ENCODE data around the gene AQP5. TPM values are rescaled to one million over a fixed set of nuclear protein-coding genes. Genes with fewer than 3 reads are reported as not detected.
A peak's percentile ranks its signal among the peaks of the same experiment; 100 is the strongest.

AQP5 gene
- polyA plus RNA-seq, 3 donors, result not detected

DNA sequence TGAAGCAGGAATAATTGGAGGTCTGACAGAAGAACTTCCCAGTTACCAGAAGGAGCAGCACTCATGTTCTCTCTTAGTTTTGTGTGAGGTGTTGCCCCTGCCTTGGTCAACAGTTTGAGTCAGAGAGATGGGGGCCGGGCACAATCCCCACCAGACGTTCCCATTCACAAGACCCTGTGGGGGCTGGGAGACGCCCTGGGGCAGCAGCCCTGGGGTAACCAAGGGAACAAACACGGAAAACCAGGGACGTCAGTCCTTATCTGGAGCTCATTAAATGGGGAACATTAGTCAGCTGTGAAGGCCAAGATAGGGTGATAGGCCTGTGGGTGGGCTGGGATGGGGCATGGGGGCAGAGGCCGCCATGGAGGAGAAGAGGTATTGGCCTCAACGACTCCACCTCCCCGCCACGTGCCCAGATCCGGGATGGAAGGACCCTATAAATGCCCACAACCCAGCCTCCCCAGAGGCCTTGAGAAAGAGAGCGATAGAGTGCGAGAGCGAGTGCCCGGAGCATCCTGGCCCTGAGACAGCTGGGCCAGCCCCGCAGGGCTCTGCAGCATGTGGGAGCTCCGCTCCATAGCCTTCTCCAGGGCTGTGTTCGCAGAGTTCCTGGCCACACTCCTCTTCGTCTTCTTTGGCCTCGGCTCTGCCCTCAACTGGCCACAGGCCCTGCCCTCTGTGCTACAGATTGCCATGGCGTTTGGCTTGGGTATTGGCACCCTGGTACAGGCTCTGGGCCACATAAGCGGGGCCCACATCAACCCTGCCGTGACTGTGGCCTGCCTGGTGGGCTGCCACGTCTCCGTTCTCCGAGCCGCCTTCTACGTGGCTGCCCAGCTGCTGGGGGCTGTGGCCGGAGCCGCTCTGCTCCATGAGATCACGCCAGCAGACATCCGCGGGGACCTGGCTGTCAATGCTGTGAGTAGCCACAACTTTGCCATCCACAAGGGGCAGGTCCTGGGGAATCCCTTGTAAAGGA, 11.1 kb upstream of the AQP5 start, which contains the start of gene AQP2:
TSS of gene AQP2 (plus strand) at position 465 of the 979 bp plus-strand sequence. CDS start at position 559, 94 bp downstream.
- TF ChIP-seq, protein P1, sequence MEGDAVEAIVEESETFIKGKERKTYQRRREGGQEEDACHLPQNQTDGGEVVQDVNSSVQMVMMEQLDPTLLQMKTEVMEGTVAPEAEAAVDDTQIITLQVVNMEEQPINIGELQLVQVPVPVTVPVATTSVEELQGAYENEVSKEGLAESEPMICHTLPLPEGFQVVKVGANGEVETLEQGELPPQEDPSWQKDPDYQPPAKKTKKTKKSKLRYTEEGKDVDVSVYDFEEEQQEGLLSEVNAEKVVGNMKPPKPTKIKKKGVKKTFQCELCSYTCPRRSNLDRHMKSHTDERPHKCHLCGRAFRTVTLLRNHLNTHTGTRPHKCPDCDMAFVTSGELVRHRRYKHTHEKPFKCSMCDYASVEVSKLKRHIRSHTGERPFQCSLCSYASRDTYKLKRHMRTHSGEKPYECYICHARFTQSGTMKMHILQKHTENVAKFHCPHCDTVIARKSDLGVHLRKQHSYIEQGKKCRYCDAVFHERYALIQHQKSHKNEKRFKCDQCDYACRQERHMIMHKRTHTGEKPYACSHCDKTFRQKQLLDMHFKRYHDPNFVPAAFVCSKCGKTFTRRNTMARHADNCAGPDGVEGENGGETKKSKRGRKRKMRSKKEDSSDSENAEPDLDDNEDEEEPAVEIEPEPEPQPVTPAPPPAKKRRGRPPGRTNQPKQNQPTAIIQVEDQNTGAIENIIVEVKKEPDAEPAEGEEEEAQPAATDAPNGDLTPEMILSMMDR (IDR thresholded peaks at IDR 0.05), result no peak
- no peaks in the 10 kb centered on the region for H3K79me2 ChIP-seq (ENCODE audit: insufficient read depth, low read length)
- no peak within 1 kb of the TSS for H3K4me3 ChIP-seq (replicated peaks in 1 of 3; ENCODE audit: low read depth in 2 of 3, low read length in 3 of 3)
- Mint-ChIP-seq H3K9me3 (peaks cover 0 to 6% (median 0%) of the 10 kb centered on the region in 7 donors), H3K36me3 (peaks cover 0 to 2% of the 10 kb centered on the region in 2 donors), H3K27me3 (ENCODE audit: low read depth in 3 of 3) (peaks cover 77 to 86% (median 80%) of the 10 kb centered on the region in 3 donors), H3K27ac (no peak within 1 kb of the TSS), H3K4me3 (peak within 1 kb of the TSS in 1 of 2 donors; percentile 27), H3K4me1 (peaks cover 41% of the 10 kb centered on the region)
- H2AFZ ChIP-seq (ENCODE audit: insufficient read depth, low read depth, low read length, poor library complexity, severe bottlenecking), result no peak within 1 kb of the TSS
- no peak for DNase-seq
- H3K36me3 ChIP-seq (replicated peaks in 1 of 2; ENCODE audit: control insufficient read depth in 1 of 2, insufficient read depth in 2 of 2, low read length in 2 of 2), result no peaks in the 10 kb centered on the region
- intact Hi-C loops (cut with micrococcal nuclease), result no loop called here
- H3K9ac ChIP-seq (ENCODE audit: insufficient read depth, low read length, poor library complexity, severe bottlenecking), result no peak within 1 kb of the TSS
- peaks cover 17 to 74% of the 10 kb centered on the region in 2 donors for H3K27me3 ChIP-seq (ENCODE audit: control insufficient read depth in 2 of 2, insufficient read depth in 2 of 2, low read length in 2 of 2)
- H3K9me3 ChIP-seq (replicated peaks in 1 of 2; ENCODE audit: control insufficient read depth in 1 of 2, insufficient read depth in 1 of 2, low read length in 2 of 2), result peaks cover 0 to 14% of the 10 kb centered on the region in 2 donors
- H3K4me2 ChIP-seq (replicated peaks; ENCODE audit: extremely low read depth, low read length, poor library complexity, severe bottlenecking), result no peak within 1 kb of the TSS
- 89% methylated on average over 26 of the region's 32 CpGs for whole genome bisulfite sequencing (ENCODE audit: insufficient coverage)
- H3K27ac ChIP-seq (ENCODE audit: low read depth in 1 of 2, low read length in 2 of 2), result no peak within 1 kb of the TSS
- no peaks in the 10 kb centered on the region for H4K20me1 ChIP-seq (ENCODE audit: insufficient read depth, low read length)
- H3K4me1 ChIP-seq (ENCODE audit: control insufficient read depth in 1 of 2, insufficient read depth in 2 of 2, low read length in 2 of 2), result peaks cover 37 to 40% of the 10 kb centered on the region in 2 donors

DNA sequence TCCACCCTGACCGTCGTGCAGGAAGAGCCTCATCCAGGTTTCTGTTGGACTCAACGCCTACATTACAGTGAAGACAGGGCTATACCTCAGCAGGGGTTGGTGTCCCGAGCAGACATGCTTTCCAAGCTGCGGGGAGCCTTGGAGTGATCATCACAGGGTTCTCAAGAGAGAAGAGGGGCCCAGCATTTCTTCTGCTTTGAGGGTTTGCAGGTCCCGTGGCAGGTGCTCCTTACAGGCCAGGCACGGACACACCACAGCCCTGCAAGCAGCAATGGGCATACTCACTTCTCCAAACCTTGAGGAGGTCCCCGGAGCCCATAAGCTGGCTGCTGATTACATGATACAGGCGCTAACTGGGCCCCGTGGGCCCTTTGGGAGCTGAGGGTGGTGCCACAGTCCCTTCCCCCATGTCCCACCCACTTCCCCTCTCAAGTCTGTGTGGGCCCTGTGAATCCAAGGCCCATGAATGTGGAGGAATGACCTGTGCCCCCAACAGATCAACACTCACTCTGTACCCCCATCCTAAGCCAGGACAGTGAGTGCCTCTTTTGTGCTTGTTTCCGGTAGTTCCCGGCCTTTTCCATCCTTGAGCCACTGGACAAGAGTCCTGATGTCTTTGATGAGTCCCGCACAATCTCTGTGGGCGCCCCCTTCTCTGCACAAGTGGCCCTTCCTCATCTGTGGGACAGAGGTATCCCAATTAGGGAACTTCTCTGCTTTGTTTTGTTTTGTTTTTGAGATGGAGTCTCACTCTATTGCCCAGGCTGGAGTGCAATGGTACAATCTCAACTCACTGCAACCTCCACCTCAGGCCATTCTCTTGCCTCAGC, 10.0 kb upstream of the AQP5 start:
- H4K20me1 ChIP-seq (ENCODE audit: insufficient read depth, low read length), result no peaks in the 10 kb centered on the region
- H3K79me2 ChIP-seq (ENCODE audit: insufficient read depth, low read length), result no peaks in the 10 kb centered on the region
- no peak overlapping the region for H2AFZ ChIP-seq (ENCODE audit: insufficient read depth, low read depth, low read length, poor library complexity, severe bottlenecking)
- peaks cover 23 to 74% of the 10 kb centered on the region in 2 donors for H3K27me3 ChIP-seq (ENCODE audit: control insufficient read depth in 2 of 2, insufficient read depth in 2 of 2, low read length in 2 of 2)
- no peak for DNase-seq
- H3K36me3 ChIP-seq (replicated peaks in 1 of 2; ENCODE audit: control insufficient read depth in 1 of 2, insufficient read depth in 2 of 2, low read length in 2 of 2), result no peaks in the 10 kb centered on the region
- no peak overlapping the region for H3K27ac ChIP-seq (ENCODE audit: low read depth in 1 of 2, low read length in 2 of 2)
- intact Hi-C loops (cut with micrococcal nuclease), result no loop called here
- Mint-ChIP-seq H3K9me3 (peaks cover 0 to 10% (median 0%) of the 10 kb centered on the region in 7 donors), H3K27ac (no peak overlapping the region), H3K4me3 (peak overlapping the region in 1 of 2 donors; percentile 71), H3K4me1 (peaks cover 47% of the 10 kb centered on the region), H3K36me3 (peaks cover 0 to 2% of the 10 kb centered on the region in 2 donors), H3K27me3 (ENCODE audit: low read depth in 3 of 3) (peaks cover 82 to 86% (median 83%) of the 10 kb centered on the region in 3 donors)
- H3K4me3 ChIP-seq (replicated peaks in 1 of 3; ENCODE audit: low read depth in 2 of 3, low read length in 3 of 3), result no peak overlapping the region
- TF ChIP-seq, protein P1 (IDR thresholded peaks at IDR 0.05), result no peak
- H3K9me3 ChIP-seq (replicated peaks in 1 of 2; ENCODE audit: control insufficient read depth in 1 of 2, insufficient read depth in 1 of 2, low read length in 2 of 2), result peaks cover 0 to 22% of the 10 kb centered on the region in 2 donors
- H3K4me1 ChIP-seq (ENCODE audit: control insufficient read depth in 1 of 2, insufficient read depth in 2 of 2, low read length in 2 of 2), result peaks cover 44 to 51% of the 10 kb centered on the region in 2 donors
- 67% methylated on average over 10 of the region's 14 CpGs for WGBS (ENCODE audit: insufficient coverage)
- no peak overlapping the region for H3K9ac ChIP-seq (ENCODE audit: insufficient read depth, low read length, poor library complexity, severe bottlenecking)
- no peak overlapping the region for H3K4me2 ChIP-seq (replicated peaks; ENCODE audit: extremely low read depth, low read length, poor library complexity, severe bottlenecking)

Measured in CD14-positive monocyte (primary cell).